GF-D8 (cell line): ENCODE data around the gene SNRNP25.

Experiments used
- DNase-seq: peaks from one replicate; lab custom pipeline; 2025; lab: John Stamatoyannopoulos, UW

Gene SNRNP25

DNA sequence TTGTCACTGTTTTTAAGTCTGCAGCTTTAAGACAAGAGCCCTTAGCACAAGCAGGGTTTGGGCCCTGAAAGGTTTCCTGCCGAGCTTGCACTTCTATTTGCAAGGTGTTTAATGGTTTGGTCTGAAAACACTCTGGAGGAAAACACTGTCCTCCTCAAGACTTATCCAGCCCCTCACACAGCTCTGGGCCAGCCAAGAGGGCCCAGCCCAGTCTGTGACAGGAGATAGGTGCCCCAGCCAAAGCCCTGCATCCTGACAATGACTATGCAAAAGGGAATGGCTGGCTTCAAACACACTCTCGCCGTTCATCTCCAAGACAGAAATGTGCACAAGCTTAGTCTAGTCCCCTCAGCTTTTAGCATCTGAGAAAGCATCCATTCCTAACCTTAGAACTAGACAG lies 51.3 kb downstream of the SNRNP25 start:
- DNase-seq = no peak

DNA sequence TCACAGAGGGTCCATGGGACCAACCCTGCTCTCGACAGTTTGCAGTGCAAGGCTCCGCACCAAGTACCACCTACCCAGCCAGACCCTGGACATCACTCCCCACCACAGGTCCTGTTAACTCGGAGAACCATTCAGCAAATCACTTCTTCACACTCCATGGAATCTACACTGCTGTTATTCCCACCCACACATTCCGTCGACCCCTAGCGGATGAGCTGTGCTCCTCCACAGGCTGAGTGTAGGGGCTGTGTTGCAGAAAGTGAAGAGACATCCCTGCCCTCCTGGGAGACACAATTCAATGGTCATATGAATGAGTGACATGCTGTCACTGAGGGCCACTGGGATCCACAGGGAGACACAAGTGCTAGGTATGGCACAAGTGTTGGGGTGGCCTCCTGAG lies 51.9 kb downstream of the SNRNP25 start:
- DNase-seq = no peak

- peak; percentile 36 for DNase-seq
Observed at GRCh38 chr16:106623-107324, 53.1 kb downstream of the SNRNP25 start.
